ENCODE results near the gene PLEKHA7. TPM values are rescaled to one million over a fixed set of nuclear protein-coding genes. Genes with fewer than 3 reads are reported as not detected.

PLEKHA7 gene
- polyA plus RNA-seq, 1 donor = 59.0 TPM

- no peak overlapping the region for H3K4me3 ChIP-seq (ENCODE audit: low read length)
- H3K27ac ChIP-seq (ENCODE audit: low read length) = no peak overlapping the region
- H3K27me3 ChIP-seq (ENCODE audit: control insufficient read depth, insufficient read depth, low read length) = no peaks in the 10 kb centered on the region
- DNase-seq = no peak
- no peaks in the 10 kb centered on the region for H3K36me3 ChIP-seq (ENCODE audit: control insufficient read depth, insufficient read depth, low read length)
- no peaks in the 10 kb centered on the region for H3K9me3 ChIP-seq (ENCODE audit: control insufficient read depth, low read depth, low read length)
- WGBS (ENCODE audit: insufficient coverage, low lambda C conversion rate) = no CpG with 5 or more reads among the region's 3 CpGs
- no peaks in the 10 kb centered on the region for H3K4me1 ChIP-seq (ENCODE audit: control insufficient read depth, insufficient read depth, low read length)
These were observed 12.4 kb upstream of the PLEKHA7 start for GRCh38 chr11:17026487-17027082.

DNA sequence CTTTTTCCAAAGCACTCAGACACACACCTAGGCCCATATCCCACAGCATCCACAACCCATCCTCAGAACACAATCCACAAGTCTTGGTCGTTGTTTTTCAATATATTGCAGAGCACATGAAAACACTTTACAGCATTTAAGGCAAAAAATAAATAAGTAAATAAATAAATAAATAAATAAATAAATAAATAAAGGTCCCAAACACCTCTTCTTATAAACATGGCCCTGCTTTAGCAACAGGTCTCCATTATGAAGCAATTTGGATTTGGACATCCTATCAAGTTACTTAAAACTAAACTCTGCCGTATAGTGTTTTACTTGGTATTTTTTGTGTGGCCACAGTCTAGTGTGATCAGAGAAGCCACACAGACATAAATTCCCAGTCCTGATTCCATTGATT, 10.7 kb upstream of the PLEKHA7 start:
- H3K9me3 ChIP-seq (ENCODE audit: control insufficient read depth, low read depth, low read length) = no peaks in the 10 kb centered on the region
- no CpG with 5 or more reads among the region's 2 CpGs for WGBS (ENCODE audit: insufficient coverage, low lambda C conversion rate)
- H3K27ac ChIP-seq (ENCODE audit: low read length) = no peak overlapping the region
- H3K4me1 ChIP-seq (ENCODE audit: control insufficient read depth, insufficient read depth, low read length) = no peaks in the 10 kb centered on the region
- peaks cover 4% of the 10 kb centered on the region for H3K36me3 ChIP-seq (ENCODE audit: control insufficient read depth, insufficient read depth, low read length)
- H3K27me3 ChIP-seq (ENCODE audit: control insufficient read depth, insufficient read depth, low read length) = no peaks in the 10 kb centered on the region
- DNase-seq = no peak
- H3K4me3 ChIP-seq (ENCODE audit: low read length) = no peak overlapping the region

DNA sequence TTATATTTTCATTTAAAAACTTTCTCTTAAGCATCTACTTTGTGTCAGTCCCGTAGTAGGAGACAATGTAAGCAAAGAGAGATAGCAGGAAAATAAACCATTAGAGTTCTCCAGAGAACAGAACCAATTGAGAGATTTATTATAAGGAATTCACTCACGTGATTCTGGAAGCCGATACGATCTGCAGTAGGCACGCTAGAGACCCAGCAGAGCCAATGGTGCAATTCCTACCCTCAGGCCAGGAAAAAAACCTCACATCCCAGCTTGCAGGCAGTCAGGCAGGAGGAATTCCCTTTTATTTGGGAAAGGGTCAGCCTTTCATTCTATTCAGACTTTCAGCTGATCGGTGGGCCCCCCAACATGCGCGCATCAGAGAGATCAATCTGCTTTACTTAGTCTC, 7.3 kb upstream of the PLEKHA7 start:
- no peak overlapping the region for H3K4me3 ChIP-seq (ENCODE audit: low read length)
- DNase-seq = no peak
- no peak overlapping the region for H3K27ac ChIP-seq (ENCODE audit: low read length)
- H3K27me3 ChIP-seq (ENCODE audit: control insufficient read depth, insufficient read depth, low read length) = no peaks in the 10 kb centered on the region
- peaks cover 4% of the 10 kb centered on the region for H3K36me3 ChIP-seq (ENCODE audit: control insufficient read depth, insufficient read depth, low read length)
- no peaks in the 10 kb centered on the region for H3K9me3 ChIP-seq (ENCODE audit: control insufficient read depth, low read depth, low read length)
- peaks cover 4% of the 10 kb centered on the region for H3K4me1 ChIP-seq (ENCODE audit: control insufficient read depth, insufficient read depth, low read length)
- WGBS (ENCODE audit: insufficient coverage, low lambda C conversion rate) = 100% methylated on average over 1 of the region's 8 CpGs

GRCh38 chr11:17020831-17021230, 6.6 kb upstream of the PLEKHA7 start:
- peaks cover 4% of the 10 kb centered on the region for H3K36me3 ChIP-seq (ENCODE audit: control insufficient read depth, insufficient read depth, low read length)
- H3K27me3 ChIP-seq (ENCODE audit: control insufficient read depth, insufficient read depth, low read length) = no peaks in the 10 kb centered on the region
- H3K27ac ChIP-seq (ENCODE audit: low read length) = no peak overlapping the region
- H3K9me3 ChIP-seq (ENCODE audit: control insufficient read depth, low read depth, low read length) = no peaks in the 10 kb centered on the region
- peaks cover 7% of the 10 kb centered on the region for H3K4me1 ChIP-seq (ENCODE audit: control insufficient read depth, insufficient read depth, low read length)
- no peak overlapping the region for H3K4me3 ChIP-seq (ENCODE audit: low read length)
- no CpG with 5 or more reads among the region's 1 CpG for WGBS (ENCODE audit: insufficient coverage, low lambda C conversion rate)
- DNase-seq = no peak

- Histone ChIP-seq H3K27ac (ENCODE audit: low read length) (peak overlapping the region; percentile 37), H3K27me3 (ENCODE audit: control insufficient read depth, insufficient read depth, low read length) (peaks cover 7% of the 10 kb centered on the region), H3K9me3 (ENCODE audit: control insufficient read depth, low read depth, low read length) (no peaks in the 10 kb centered on the region), H3K36me3 (ENCODE audit: control insufficient read depth, insufficient read depth, low read length) (peaks cover 4% of the 10 kb centered on the region), H3K4me1 (ENCODE audit: control insufficient read depth, insufficient read depth, low read length) (peaks cover 17% of the 10 kb centered on the region), H3K4me3 (ENCODE audit: low read length) (no peak overlapping the region)
- no CpG with 5 or more reads among the region's 1 CpG for WGBS (ENCODE audit: insufficient coverage, low lambda C conversion rate)
- peak; percentile 16 to 51 for DNase-seq
These were observed 5.0 kb upstream of the PLEKHA7 start for GRCh38 chr11:17019232-17019631.

GRCh38 chr11:17015627-17016126, 1.5 kb upstream of the PLEKHA7 start:
- Histone ChIP-seq H3K4me3 (ENCODE audit: low read length) (peak overlapping the region; percentile 56), H3K27ac (ENCODE audit: low read length) (peak overlapping the region; percentile 92), H3K36me3 (ENCODE audit: control insufficient read depth, insufficient read depth, low read length) (no peaks in the 10 kb centered on the region), H3K9me3 (ENCODE audit: control insufficient read depth, low read depth, low read length) (no peaks in the 10 kb centered on the region), H3K27me3 (ENCODE audit: control insufficient read depth, insufficient read depth, low read length) (peaks cover 14% of the 10 kb centered on the region), H3K4me1 (ENCODE audit: control insufficient read depth, insufficient read depth, low read length) (peaks cover 21% of the 10 kb centered on the region)
- DNase-seq = peak; percentile 31 to 53
- WGBS (ENCODE audit: insufficient coverage, low lambda C conversion rate) = no CpG with 5 or more reads among the region's 16 CpGs

GRCh38 chr11:17014833-17015626, 816 bp upstream of the PLEKHA7 start:
- peaks cover 14% of the 10 kb centered on the region for H3K27me3 ChIP-seq (ENCODE audit: control insufficient read depth, insufficient read depth, low read length)
- peak overlapping the region; percentile 56 for H3K4me3 ChIP-seq (ENCODE audit: low read length)
- peak overlapping the region; percentile 92 for H3K27ac ChIP-seq (ENCODE audit: low read length)
- WGBS (ENCODE audit: insufficient coverage, low lambda C conversion rate) = no CpG with 5 or more reads among the region's 25 CpGs
- H3K4me1 ChIP-seq (ENCODE audit: control insufficient read depth, insufficient read depth, low read length) = peaks cover 21% of the 10 kb centered on the region
- no peaks in the 10 kb centered on the region for H3K36me3 ChIP-seq (ENCODE audit: control insufficient read depth, insufficient read depth, low read length)
- peak; percentile 69 to 83 for DNase-seq
- no peaks in the 10 kb centered on the region for H3K9me3 ChIP-seq (ENCODE audit: control insufficient read depth, low read depth, low read length)

GRCh38 chr11:17013548-17014320, 480 bp downstream of the PLEKHA7 start:
- peak overlapping the region; percentile 79 for H3K27ac ChIP-seq (ENCODE audit: low read length)
- peaks cover 17% of the 10 kb centered on the region for H3K4me1 ChIP-seq (ENCODE audit: control insufficient read depth, insufficient read depth, low read length)
- H3K27me3 ChIP-seq (ENCODE audit: control insufficient read depth, insufficient read depth, low read length) = peaks cover 14% of the 10 kb centered on the region
- peak; percentile 16 to 66 for DNase-seq
- WGBS (ENCODE audit: insufficient coverage, low lambda C conversion rate) = no CpG with 5 or more reads among the region's 85 CpGs
- no peaks in the 10 kb centered on the region for H3K9me3 ChIP-seq (ENCODE audit: control insufficient read depth, low read depth, low read length)
- H3K4me3 ChIP-seq (ENCODE audit: low read length) = peak overlapping the region; percentile 78
- peaks cover 4% of the 10 kb centered on the region for H3K36me3 ChIP-seq (ENCODE audit: control insufficient read depth, insufficient read depth, low read length)

- DNase-seq = peak; percentile 33 to 65
- peaks cover 14% of the 10 kb centered on the region for H3K27me3 ChIP-seq (ENCODE audit: control insufficient read depth, insufficient read depth, low read length)
- H3K4me3 ChIP-seq (ENCODE audit: low read length) = peak overlapping the region; percentile 78
- no peaks in the 10 kb centered on the region for H3K9me3 ChIP-seq (ENCODE audit: control insufficient read depth, low read depth, low read length)
- 20% methylated on average over 1 of the region's 38 CpGs for WGBS (ENCODE audit: insufficient coverage, low lambda C conversion rate)
- peaks cover 17% of the 10 kb centered on the region for H3K4me1 ChIP-seq (ENCODE audit: control insufficient read depth, insufficient read depth, low read length)
- peak overlapping the region; percentile 79 for H3K27ac ChIP-seq (ENCODE audit: low read length)
- peaks cover 5% of the 10 kb centered on the region for H3K36me3 ChIP-seq (ENCODE audit: control insufficient read depth, insufficient read depth, low read length)
These were observed 1.3 kb downstream of the PLEKHA7 start for GRCh38 chr11:17012712-17013547.

Data from large intestine (tissue), 3 donors.